GM21360 (cell line): ENCODE results near the gene ZNRF3.
"Not testable (repeated sequence)": the region's sequence is repeated elsewhere in the genome, so short reads cannot be mapped to it uniquely, and the experiment has no call there.

ENCODE experiments used
- ATAC-seq: cut with Tn5 transposase; IDR thresholded peaks from one replicate; pipeline ENCODE4 v1.9.1; 2021; ENCODE audit warnings: mild to moderate bottlenecking, moderate library complexity; ENCODE audit not compliant: unreplicated experiment

ZNRF3 gene

DNA sequence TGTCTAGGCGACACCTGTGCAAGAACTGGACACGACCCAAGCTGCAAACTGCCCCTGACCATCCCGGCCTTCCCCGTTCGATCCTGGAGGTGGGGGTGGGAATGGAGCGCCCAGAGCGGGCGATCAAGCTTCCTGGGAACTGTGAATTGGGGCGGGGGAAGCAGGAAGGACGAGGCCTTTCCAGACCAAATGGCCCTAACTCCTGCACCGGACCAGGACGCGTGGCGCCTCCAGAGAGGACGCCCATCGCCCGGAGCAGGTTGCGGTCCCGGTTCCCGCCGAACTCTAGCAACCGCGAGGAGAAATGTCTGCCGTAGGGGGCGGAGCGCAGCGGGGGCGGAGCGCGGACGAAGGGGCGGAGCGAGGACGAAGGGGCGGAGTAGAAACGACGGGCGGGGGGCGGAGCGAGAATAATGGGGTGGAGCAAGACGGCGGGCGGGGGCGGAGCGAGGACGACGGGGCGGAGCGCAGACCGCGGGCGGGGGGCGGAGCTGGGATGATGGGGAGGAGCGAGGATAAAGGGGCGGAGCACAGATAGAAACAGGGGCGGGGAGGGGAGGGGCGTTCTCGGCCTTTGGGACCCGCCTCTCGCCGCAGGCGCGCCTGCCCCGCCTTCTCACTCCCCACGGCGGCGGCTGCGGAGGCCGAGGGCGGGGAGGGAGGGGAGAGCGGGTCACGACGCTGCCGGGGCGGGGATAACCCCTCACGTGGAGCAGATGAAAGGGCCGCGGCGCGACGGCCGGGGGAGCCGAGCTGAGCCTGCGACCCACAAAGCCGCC, at the start of gene ZNRF3:
ZNRF3 (plus strand) TSS at position 695 of the 779 bp plus-strand sequence. CDS start 195 bp downstream, outside the sequence.
- ATAC-seq, result peak; percentile 61

DNA sequence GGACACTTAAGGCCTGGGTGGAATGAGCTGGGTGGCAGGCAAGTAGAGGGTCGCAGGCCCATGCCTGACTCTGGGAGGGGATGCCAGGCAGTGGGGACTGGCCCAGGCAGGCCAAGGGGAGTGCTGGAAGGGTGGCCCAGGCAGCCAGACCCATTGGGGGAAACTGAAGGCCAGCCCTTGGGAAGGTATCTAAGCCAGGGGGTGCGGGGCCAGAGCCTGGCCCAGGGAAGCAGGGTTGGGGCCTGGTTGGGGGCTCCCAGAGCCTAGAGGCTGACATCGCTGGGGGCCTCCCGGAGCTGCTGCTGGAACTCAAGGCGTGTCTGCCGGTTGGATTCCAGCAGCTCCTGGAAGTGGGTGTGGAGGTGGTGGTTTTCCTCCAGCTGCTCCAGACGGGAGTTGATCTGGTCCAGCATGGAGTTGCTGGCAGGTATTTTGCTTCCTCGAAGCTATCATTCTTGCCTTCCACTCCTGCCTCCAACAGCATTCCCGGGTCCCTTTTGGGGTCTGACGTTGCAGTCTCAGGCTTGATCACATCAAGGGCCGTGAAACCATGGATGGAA, 47.7 kb upstream of the ZNRF3 start:
- ATAC-seq, result no peak

DNA sequence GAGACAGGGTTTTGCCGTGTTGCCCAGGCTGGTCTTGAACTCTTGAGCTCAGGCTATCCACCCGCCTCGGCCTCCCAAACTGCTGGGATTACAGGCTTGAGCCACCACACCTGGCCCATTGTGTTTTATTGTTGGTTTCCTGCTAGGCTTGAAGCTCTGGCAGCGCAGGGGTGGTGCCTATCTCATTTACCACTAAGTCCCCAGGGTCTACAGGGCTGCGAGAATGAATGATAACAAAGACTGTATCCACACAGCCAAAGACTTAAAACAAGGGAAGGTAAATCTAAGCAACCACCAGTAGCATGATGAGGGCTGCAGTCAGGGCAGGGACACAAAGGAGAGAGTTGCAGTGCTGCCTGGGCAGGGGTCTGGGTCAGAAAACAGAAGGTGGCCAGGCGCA, 45.7 kb upstream of the ZNRF3 start:
- ATAC-seq, result no peak

DNA sequence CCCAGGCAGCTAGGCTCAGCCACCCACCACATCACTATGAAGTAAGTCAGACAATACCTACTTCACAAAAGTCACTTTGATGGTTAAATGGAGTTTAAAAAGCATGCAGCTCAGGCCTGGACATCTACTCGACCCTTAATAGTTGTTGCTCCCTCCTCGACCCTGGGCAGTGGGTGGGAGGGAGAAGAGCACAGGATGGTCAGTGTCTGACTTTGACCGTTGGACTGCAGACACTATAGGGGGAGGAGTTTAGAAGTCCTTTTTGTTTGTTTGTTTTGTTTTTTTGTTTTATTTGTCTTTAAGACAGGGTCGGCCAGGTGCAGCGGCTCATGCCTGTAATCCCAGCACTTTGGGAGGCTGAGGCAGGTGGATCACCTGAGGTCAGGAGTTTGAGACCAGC, 44.4 kb upstream of the ZNRF3 start:
- no peak for ATAC-seq

DNA sequence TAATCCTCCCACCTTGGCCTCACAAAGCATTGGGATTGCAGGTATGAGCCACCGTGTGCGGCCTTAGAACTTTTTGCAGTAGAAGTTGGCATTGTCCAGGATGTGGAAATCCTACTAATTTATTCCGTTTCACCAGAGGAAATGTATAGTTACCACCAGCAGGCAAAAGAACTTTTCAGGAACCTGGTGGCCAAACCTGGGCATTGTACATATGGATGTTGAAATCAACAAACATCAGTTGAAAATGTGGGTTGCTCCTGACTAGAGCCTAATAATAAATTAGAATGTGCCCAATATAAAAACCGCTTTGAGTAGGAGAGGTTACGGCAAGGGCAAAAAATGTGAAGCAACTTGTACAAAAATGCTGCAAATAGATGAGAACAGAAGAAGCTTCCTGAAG, 42.3 kb upstream of the ZNRF3 start:
- no peak for ATAC-seq

DNA sequence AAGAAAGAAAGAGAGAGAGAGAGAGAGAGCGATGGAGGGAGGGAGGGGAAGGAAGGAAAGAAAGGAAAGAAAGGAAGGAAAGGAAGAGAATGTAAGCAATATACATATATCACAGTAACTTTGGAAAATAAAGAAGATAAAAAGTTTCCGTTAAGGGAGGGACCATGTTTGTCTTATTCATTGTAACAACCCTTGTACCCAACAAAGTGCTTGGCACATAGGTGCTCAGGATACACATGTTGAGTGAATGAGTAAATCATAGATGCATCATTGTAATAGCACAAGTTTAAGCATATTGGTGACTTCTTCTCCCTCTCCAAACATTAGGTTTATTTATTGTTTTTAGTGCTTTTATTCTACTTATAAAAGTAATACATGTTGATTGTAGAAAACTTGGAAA, 39.7 kb upstream of the ZNRF3 start:
- ATAC-seq, result no peak

DNA sequence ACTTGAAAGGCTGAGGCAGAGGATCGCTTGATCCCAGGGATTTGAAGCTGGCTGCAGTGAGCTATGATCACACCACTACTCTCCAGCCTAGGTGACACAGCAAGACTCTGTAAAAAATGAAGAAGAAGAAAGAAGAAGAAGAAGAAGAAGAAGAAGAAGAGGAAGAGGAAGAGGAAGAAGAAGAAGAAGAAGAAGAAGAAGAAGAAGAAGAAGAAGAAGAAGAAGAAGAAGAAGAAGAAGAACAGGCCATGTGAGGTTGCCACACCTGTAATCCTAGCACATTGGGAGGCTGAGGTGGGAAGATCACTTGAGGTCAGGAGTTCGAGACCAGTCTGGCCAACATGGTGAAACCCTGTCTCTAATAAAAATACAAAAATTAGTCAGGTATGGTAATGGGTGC, 39.1 kb upstream of the ZNRF3 start:
- ATAC-seq, result not testable (repeated sequence)

DNA sequence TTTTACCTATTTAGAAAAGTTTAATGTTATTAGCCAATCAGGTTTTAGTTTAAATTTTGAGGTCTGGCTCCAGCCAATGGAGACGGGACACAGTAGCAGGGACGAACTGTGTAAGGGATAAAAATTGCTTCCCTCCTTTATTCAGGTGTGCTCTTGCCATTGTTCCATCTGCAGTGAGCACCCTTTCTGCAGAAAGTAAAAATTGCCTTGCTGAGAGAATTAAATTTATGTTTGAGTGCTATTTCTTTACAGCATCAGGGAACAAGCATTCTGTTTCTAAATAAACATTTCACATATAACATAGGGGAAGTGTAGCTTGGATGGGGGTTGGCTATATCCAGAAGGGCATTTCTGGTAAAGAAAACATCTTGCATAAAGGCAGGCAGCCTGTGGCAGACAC, 36.4 kb upstream of the ZNRF3 start:
- no peak for ATAC-seq

DNA sequence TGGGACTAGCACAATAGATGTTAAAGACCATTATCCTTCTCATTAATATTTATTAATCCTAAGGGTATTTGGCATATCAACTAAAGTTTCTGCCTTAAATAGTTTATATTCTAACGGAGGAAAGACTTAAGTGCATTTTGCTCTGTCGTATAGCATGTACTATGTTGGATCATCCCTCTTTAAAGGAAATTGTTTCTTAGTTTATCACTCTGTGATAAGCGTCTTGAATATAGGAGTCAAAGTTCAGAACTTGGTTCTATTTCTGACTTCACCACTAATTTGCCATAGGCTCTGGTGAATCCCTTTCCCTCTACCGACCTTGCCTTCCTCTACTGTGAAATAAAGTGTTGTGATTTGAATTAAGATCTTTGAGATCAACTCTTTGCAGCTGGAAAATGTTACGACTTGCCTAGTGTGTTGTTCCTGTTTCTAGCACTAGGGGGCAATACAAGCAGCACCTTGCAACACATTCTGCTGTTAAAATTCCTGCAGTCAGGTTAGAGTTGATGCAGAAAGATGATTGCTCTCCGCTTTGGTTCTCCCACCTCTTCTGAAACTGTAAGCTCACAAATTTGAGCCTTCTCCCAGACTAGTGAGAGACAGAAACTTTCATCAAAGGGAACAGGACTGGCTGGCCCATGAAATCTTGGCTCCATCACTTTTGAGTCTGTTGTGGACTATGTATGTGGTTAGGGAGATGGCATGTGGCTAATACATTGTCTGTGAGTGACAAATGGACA, 27.8 kb upstream of the ZNRF3 start:
- ATAC-seq, result no peak

DNA sequence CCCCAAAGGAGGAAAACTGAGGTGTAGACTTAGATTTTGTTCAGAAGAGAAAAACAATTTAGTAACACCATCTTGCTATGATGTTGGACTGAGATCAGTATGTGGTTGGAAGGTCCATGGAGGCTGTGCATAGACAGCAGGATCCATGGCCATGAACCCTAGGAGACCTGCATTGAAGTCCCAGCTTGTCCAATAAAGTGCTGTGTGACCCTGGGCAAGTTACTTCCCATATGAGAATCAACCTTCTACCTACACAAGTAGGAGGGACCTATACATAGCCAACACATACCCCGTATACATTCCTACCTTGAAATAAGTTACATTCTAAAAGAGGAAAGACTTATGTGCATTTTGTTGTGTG, 27.3 kb upstream of the ZNRF3 start:
- ATAC-seq, result no peak

DNA sequence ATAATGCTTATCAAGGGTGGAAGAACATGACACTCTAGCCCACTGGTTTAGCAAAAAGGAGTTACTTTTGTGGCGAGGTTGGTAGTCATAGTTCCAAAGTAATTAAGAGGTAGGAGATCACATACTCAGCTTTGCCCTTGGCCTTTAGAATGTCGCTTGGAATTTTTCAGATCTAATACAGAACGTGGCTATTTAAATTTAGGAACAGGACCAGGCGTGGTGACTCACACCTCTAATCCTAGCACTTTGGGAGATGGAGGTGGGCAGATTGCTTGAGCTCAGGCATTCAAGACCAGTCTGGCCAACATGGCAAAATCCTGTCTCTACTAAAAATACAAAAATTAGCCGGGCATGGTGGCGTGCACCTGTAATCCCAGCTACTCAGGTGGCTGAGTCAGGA, 26.1 kb upstream of the ZNRF3 start:
- no peak for ATAC-seq

DNA sequence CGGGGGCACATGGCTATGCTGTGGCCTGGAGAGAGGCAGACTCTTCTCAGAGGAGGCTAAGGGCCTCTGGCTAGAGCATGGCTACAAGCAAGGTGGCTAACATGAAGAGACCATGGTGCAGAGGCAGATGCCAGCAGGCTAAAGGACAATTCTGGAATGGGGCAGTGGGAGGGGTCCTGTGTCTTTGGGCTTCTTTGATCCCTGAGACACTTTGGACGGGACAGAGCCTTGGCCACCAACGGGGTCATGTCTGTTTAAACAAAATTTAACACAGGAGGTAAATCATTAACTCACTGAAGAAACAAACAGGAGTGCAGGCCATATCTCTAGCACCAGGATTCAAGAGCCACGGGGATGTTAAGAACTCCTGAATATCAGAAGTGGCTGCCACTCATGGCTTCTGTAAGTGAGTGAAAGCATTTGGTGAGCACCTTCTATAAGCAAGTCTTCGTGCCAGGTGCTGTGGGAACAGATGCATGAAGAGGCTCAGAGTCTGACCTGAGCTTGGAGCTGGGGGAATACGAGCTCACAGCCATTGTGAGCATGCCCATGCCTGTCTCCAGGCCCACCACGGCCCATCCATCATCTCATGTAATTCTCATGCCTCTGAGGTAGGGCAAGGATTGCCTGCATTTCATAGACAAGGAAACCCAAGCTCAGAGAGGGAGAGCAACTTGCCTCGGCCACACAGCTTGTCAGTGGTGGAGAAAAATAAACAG, 18.3 kb upstream of the ZNRF3 start:
- ATAC-seq, result no peak

DNA sequence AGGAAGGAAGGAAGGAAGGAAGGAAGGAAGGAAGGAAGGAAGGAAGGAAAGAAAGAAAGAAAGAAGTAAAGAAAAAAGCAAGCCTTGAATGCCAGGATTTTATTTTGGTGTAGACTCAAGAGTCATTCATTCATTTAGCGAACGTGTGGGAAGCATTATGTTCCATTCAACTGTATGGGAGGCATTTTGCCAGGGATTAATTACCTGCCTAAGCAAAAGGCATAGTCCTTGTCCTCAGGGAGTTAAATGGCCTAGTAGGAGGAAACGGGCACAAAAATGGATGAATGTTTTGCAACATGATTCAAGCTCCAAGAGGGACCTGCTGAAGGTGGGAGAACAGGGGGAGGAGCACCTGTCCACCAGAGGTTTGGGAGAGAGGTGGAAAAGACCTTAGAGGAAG, 16.2 kb upstream of the ZNRF3 start:
- no peak for ATAC-seq

DNA sequence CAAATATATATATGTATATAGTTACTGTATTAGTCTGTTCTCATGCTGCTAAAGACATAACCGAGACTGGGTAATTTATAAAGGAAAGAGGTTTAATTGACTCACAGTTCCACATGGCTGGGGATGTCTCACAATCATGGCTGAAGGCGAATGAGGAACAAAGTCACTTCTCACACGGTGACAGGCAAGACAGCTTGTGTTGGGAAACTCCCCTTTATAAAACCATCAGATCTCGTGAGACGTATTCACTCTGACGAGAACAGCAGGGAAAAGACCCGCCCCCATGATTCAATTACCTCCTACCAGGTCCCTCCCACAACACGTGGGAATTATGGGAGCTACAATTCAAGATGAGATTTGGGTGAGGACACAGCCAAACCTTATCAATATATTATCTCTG, 15.0 kb upstream of the ZNRF3 start:
- ATAC-seq, result not testable (repeated sequence)

DNA sequence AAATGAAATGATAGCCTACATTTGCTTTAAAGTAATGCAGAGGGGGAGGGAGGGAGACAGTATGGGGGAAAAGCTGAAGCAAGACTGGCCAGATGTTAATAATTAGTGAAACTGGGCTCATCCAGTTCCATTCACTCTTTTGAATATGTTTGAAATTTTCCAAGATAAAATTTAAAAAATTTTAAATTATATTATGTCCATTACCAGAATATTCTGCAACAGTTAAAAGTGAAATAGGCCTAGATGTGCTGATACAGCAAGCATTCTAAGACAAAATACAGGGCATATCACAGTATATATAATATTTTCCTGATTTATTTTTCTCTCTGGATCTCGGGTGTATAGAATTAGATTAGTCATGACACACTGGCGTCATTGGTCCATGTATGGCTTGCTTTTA, 13.6 kb upstream of the ZNRF3 start:
- ATAC-seq, result no peak

DNA sequence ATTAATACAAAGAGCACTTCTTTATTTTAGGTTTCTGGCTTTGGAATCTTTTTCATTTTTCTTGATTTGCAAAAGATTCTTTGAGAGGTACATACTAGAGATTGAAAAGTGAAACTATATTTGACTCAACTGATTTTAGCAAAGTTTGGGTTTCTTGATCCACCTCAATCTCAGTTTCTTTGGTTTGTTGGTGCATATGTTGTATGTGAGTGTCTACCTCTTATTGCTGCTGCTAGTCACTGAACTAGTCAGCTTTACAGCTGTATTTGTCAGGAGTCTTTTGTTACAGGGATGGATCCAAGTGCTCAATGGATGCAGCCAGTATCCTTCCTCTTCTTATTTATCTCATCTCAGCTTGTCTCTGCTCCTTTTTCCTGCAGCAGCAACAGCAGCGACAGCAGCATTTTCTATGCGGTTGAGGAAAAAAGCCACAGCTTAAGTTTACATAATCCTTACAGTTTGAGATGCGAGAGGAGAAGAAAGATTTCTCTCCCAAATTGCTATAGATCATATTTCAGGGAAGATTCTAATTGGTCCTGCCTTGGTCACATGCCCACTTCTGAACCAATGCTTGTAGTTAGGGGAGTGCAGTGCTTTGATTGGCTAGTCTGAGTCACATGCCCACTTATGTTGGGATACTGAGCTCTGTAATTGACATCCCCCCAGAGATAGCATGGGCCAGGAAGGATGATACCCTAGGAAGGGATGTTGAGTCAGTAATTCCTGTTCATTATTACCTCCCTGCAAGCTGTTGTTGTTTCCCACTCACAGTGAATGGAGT, 10.0 kb upstream of the ZNRF3 start:
- ATAC-seq, result no peak

DNA sequence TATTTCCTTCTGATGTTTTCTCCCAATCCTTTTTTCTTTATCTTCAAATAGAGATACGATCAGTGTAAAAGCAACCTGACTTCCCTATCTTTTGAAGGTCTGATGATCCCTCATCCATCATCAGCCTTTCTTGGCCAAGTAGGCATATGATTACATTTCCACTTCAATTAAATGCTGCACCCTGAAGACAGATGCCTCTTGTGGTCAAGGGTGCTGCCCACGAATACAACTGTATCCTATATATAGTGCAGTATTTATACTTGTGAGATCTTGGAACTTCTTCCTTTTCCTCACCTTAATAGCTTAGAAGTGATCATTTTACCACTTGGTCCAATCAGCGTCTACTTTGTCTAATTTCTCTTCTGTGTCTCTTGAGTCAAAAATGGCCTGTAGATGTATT, 9.3 kb upstream of the ZNRF3 start:
- no peak for ATAC-seq

DNA sequence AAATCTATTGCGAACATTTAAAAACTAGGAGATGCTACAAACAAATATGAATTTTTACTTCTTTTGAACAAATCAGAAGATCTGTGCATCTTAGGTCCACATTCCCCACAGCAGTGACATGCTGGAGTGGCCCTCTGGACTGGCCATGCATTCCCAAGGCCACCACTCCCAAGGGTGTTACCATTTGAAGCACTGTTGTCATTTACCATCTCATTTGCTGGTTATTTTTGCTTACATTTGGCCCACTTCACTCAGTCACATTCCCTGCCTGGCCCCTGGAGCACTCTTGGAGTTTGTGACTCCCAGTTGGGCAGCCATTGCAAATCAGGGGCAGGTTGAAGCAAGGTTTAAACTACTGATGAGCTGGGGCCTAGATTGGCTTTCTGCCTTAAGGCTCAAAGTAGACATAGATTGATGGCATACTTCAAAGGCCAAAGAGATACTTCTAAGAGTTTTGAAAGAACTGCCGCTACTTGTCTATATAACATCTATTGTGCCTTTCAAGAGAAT, 8.5 kb upstream of the ZNRF3 start:
- ATAC-seq, result no peak

DNA sequence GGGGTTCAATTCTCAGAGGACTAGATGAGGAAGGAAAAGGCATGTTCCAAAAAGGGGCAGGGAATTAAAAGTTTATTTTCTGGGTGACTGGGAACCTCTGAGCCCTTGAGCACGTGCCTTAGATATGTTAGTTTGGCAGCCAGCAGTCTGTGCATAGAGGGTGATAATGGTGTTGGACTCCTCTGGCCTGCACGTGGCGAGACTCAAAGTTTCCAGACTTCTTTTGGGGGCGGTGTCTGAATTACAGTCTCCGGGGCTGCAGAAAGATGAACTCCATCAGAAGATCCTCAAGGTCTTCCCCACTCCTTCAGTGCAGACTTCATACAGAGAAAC, 861 bp upstream of the ZNRF3 start:
- no peak for ATAC-seq

DNA sequence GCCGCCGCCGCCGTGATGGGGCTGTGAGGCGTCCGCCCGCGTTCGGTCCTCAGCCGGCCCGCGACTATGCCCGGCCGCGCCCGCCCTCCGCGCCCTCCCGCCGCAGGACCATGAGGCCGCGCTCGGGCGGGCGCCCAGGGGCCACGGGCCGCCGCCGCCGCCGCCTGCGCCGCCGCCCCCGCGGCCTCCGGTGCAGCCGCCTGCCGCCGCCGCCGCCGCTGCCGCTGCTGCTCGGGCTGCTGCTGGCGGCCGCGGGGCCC, 215 bp downstream of the ZNRF3 start:
- ATAC-seq, result peak; percentile 35
